Endothelial cell (in vitro differentiated cells): ENCODE measurements around the gene PTTG1. TPM values are rescaled to one million over a fixed set of nuclear protein-coding genes. Genes with fewer than 3 reads are reported as not detected.

Source experiments
- DNase-seq: peaks from one replicate; pipeline ENCODE4 v3.0.0; 2021; ENCODE audit warnings: low spot score
- H3K27ac Mint-ChIP-seq: one replicate; pipeline ENCODE4 v1.8.0; 2021; ENCODE audit warnings: mixed read lengths, inconsistent platforms; ENCODE audit not compliant: unreplicated experiment
- H3K27me3 Mint-ChIP-seq: one replicate; pipeline ENCODE4 v1.8.0; 2021; ENCODE audit warnings: mild to moderate bottlenecking, moderate library complexity, mixed read lengths, inconsistent platforms; ENCODE audit not compliant: unreplicated experiment
- H3K36me3 Mint-ChIP-seq: one replicate; pipeline ENCODE4 v1.8.0; 2021; ENCODE audit warnings: mild to moderate bottlenecking, low read depth, mixed read lengths, inconsistent platforms; ENCODE audit not compliant: unreplicated experiment
- H3K4me1 Mint-ChIP-seq: one replicate; pipeline ENCODE4 v1.8.0; 2021; ENCODE audit warnings: mild to moderate bottlenecking, mixed read lengths, inconsistent platforms; ENCODE audit not compliant: unreplicated experiment
- H3K4me3 Mint-ChIP-seq: one replicate; pipeline ENCODE4 v1.8.0; 2021; ENCODE audit warnings: mild to moderate bottlenecking, mixed read lengths, inconsistent platforms; ENCODE audit not compliant: unreplicated experiment
- H3K9me3 Mint-ChIP-seq: one replicate; pipeline ENCODE4 v1.8.0; 2021; ENCODE audit warnings: mixed read lengths, inconsistent platforms; ENCODE audit not compliant: unreplicated experiment
- CTCF ChIP-seq: fragments of 200-600 bp; sonication (generic); IDR thresholded peaks from one replicate; pipeline ENCODE4 v1.5.0; 2021; ENCODE audit warnings: antibody characterized with exemption; ENCODE audit not compliant: unreplicated experiment
- total RNA-seq: library from RNA; stranded (reverse); fragmentation: NEBNext Ultra II Directional; extraction: Animal tissue kit (Norgen Biotek cat#: 25700); gene quantifications from one replicate; pipeline ENCODE4 v1.2.1, GENCODE V29; 2021; ENCODE audit not compliant: unreplicated experiment

PTTG1 gene
- total RNA-seq, 1 donor from 2014 or later, result 25.1 TPM

- Mint-ChIP-seq H3K4me1 (no peaks in the 10 kb centered on the region), H3K36me3 (peaks cover 6% of the 10 kb centered on the region), H3K9me3 (peaks cover 4% of the 10 kb centered on the region), H3K27me3 (no peaks in the 10 kb centered on the region), H3K27ac (no peak overlapping the region), H3K4me3 (no peak overlapping the region)
- no peak for TF ChIP-seq CTCF
- no peak for DNase-seq
Measured at GRCh38 chr5:160385496-160385895, 36.2 kb upstream of the PTTG1 start.

GRCh38 chr5:160387445-160387844 is 34.2 kb upstream of the PTTG1 start:
- Mint-ChIP-seq H3K27me3 (no peaks in the 10 kb centered on the region), H3K9me3 (peaks cover 4% of the 10 kb centered on the region), H3K4me1 (no peaks in the 10 kb centered on the region), H3K27ac (no peak overlapping the region), H3K4me3 (no peak overlapping the region), H3K36me3 (peaks cover 6% of the 10 kb centered on the region)
- DNase-seq, result no peak
- no peak for TF ChIP-seq CTCF

- Mint-ChIP-seq H3K9me3 (peaks cover 4% of the 10 kb centered on the region), H3K27me3 (no peaks in the 10 kb centered on the region), H3K27ac (no peak overlapping the region), H3K36me3 (peaks cover 6% of the 10 kb centered on the region), H3K4me3 (no peak overlapping the region), H3K4me1 (no peaks in the 10 kb centered on the region)
- peak; percentile 30 for TF ChIP-seq CTCF
- no peak for DNase-seq
Measured at GRCh38 chr5:160390787-160391696, 30.6 kb upstream of the PTTG1 start.

- DNase-seq, result no peak
- Mint-ChIP-seq H3K27ac (no peak overlapping the region), H3K27me3 (peaks cover 2% of the 10 kb centered on the region), H3K4me3 (no peak overlapping the region), H3K9me3 (no peaks in the 10 kb centered on the region), H3K4me1 (peaks cover 9% of the 10 kb centered on the region), H3K36me3 (no peaks in the 10 kb centered on the region)
- TF ChIP-seq CTCF, result no peak
Measured at GRCh38 chr5:160395111-160395510, 26.5 kb upstream of the PTTG1 start.

GRCh38 chr5:160397492-160397891 is 24.2 kb upstream of the PTTG1 start:
- H3K27ac Mint-ChIP-seq, result no peak overlapping the region
- H3K36me3 Mint-ChIP-seq, result no peaks in the 10 kb centered on the region
- no peak for TF ChIP-seq CTCF
- H3K27me3 Mint-ChIP-seq, result peaks cover 2% of the 10 kb centered on the region
- DNase-seq, result no peak
- no peaks in the 10 kb centered on the region for H3K9me3 Mint-ChIP-seq
- no peak overlapping the region for H3K4me3 Mint-ChIP-seq
- H3K4me1 Mint-ChIP-seq, result peaks cover 10% of the 10 kb centered on the region
